ACHN (cell line): Measurements from ENCODE around the gene DOP1A.
"Not testable (repeated sequence)": the region's sequence is repeated elsewhere in the genome, so short reads cannot be mapped to it uniquely, and the experiment has no call there.

Experiments used
- DNase-seq: peaks from one replicate; pipeline ENCODE4 v3.0.0-alpha.2; 2015
- in situ Hi-C: cut with HindIII; loops from 2 replicates; pipeline ENCODE4 v1.10.0; 2017; ENCODE audit warnings: low sequenced_read_pairs, low pct_ligation_motif_present, low pct_unique_long_range_greater_than_20kb

The DOP1A gene

DNA sequence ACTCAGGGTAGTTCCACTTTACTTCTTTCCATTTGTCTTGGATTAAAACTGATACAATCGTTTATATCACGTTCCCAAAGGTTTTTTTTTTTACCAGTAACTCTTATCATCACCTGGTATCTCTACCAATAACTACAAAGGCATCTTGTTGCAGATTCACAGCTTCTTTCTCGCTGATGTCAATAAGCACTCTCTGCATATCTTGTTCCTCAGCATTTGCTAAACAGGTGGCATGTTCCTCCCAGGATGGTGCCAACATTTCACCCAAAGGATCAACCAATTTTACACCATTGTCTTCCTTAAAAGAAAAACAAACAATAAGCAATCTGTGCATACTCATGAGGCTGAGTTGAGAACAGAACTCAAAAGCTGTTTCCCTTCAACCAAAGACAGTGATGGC is 121.0 kb downstream of the DOP1A start:
- DNase-seq: no peak
- in situ Hi-C loops: no loop called here

DNA sequence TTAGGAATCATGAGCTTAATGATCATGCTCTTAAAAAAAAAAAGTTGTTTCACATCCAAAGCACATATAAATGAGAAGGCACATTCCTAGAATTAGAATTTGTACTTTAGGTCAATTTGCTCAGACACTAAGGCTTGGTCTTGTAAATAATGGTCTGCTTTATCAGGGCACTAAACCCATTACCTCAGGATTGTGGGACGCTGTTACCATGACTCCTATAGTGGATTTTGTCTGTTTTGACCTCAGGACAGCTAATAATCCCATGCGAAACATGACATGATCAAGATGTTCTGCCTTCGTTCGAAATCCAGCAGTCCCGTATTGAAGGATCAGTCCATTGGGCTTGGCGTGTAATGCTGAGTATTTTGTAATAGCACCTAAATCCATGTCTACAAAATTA is 123.2 kb downstream of the DOP1A start:
- DNase-seq: no peak
- in situ Hi-C loops: no loop called here

DNA sequence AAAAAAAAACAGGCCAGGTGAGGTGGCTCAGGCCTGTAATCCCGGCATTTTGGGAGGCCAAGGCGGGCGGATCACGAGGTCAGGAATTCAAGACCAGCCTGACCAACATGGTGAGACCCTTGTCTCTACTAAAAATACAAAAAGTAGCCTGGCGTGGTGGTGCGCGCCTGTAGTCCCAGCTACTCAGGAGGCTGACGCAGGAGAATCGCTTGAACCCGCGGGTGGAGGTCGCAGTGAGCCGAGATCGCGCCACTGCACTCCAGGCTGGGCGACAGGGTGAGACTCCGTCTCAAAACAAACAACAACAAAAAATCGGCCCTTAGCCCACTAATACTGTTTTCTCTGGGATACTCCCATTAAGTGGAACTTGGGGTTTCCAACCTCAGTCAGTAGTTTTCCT is 124.5 kb downstream of the DOP1A start:
- in situ Hi-C loops, DNase-seq: not testable (repeated sequence)

DNA sequence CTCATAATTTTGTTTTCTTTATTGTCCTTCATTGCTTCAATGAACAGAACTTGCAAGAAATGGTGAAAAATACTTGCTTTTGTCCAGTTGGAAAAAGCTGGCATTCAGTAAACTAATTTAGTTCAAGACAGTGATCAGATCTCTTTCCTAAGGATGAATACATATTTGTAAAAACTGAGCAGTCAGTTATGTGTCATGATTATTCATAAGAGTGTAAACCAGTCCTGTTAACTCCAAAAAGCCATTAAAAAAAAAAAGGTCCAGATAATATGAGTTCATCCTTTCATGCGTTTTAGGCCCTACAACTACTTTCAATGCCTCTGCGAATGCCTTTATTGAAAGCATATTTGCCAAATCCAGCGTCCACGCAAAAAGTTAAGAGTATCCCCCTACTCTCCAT is 125.0 kb downstream of the DOP1A start:
- no peak for DNase-seq
- in situ Hi-C loops: no loop called here

DNA sequence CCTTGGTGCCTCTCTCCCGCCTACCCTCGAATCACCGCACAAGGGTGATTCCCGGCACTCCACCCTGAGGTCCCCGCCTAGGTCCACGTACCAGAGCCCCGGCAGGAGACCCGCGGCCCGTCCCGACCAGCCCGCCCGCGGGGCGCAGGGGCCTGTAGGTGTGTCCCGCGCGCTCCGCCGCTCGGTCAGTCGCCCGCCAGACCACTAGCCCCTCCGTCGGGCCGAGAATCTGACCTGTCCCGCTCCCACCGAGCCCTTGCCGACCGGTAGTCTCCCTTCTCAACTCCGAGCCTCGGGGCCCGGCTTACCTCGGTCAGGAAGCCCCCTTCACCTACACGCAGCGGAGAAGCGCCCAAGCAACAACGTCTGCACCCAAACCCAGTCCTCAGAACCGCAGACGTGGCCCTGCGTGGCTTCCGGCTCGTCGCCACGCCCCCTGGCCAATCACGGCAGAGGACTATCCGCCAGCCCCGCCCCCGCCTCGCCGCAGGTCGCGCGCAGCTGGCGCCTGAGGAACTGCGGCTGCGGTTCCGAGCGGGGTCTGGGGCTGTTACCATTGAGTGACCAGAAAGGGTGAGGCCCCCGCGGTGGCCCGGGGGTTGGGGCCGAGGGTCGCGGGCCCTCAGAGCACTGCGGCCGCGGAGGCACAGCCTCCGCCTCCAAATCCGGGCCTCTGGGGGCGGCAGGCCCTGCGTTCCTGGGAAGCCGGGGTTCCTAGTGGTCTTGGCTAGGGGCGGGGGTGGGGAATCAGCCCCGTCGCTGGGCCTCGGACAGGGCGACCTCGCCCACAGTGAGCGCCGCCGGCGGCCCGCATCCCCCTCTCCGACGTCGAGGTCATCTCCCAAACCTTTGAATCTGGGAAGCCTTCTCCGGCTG is 125.6 kb downstream of the DOP1A start, which contains the start of the genes PGM3 and RWDD2A:
PGM3 (minus strand) TSS at position 395 of the 876 bp plus-strand sequence. CDS start 2,253 bp downstream, outside the sequence.
RWDD2A (plus strand) TSS at position 487 of the 876 bp plus-strand sequence. CDS start 1,095 bp downstream, outside the sequence.
- DNase-seq: peak; percentile 84
- in situ Hi-C loops: no loop called here

DNA sequence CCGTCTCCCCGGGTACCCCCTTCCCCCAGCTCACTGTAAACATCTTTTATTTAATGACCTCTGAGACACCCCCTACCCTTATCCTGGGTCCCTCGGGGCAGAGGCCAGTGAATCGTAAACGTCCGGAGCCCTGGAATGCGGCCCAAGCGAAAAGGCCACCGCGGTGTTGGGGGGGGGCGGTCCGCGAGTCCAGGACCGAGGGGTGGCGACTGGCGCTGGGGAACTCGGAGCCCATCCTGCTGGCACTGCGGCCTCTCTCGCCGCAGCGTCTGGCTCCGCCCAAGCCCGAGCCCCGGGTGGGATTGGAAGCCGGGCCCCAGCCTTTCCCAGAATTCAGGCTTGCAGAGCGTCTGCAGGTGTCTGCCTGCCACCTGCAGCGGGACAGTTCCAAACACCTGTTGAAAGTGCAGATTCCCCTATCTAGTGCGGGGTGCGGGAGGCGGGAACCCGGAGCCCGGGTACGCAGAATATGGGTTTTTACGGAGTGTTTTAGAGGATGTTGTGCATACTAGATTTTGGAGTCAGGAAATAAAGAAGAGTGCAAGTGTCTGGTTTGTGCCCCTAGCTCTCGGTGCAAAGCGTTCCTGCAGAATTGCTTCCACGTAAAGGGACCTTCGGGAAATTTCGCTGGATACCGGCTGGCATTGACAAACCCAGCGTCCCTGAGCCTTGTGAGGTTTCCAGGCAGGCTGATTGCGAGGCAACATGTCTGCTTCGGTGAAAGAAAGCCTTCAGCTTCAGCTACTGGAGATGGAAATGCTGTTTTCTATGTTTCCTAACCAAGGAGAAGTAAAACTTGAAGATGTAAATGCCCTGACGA is 126.5 kb downstream of the DOP1A start:
- peak; percentile 55 for DNase-seq
- in situ Hi-C loops: no loop called here

DNA sequence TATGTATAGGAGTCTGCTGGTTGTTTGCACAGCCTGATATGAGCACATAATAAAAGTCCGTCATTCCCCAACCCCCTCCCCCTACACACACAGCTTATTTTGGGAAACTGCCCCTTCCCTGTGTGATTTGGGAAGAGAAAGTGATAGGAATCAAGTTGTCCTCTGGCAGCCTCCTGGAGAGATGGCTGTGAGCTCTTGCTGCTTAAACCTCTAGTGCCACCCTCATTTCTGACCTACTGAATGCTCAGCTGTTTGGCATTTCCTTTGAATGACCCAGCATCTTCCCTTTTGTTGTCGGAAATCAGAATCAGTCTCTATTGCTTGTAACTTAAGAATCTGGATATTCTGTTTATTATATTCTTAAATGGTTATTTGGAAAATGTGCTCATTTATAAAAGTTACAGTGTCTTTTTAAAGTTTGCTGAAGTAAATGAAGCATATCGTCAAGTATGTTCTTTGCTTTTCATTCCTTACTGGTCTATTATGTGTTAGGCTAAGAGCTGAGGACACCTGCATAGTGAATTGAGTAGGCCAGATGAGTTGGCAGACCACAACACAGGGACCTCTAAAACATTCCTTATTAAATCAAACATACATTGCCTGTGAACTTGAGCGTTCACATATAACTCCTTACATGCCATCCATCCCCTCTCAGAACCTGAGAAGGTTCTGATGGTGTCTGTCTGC is 131.2 kb downstream of the DOP1A start:
- DNase-seq: no peak
- in situ Hi-C loops: no loop called here

DNA sequence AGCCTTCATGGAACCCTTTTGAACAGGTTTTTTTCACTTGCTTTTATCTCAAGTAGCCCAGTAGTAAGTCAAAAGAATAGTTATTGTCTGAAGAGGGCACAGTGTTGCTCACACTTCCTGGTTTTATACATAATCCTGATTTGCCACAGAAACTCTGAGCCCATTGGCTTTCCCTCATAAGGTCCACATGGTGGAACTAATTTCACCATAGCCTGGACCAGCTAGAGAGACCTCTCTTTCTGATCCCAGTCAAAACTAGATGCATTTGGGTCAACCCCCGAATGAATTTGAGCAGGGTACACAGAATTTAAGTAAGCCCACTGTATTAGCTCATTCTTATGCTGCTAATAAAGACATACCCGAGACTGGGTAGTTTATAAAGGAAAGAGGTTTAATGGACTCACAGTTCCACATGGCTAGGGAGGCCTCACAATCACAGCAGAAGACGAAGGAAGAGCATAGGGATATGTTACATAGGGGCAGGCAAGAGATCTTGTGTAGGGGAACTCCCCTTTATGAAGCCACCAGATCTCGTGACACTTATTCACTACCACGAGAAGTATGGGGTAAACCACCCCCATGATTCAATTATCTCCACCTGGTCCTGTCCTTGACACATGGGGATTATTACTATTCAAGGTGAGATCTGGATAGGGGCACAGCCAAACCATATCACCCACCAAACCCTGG is 131.8 kb downstream of the DOP1A start:
- DNase-seq: no peak
- in situ Hi-C loops: no loop called here

DNA sequence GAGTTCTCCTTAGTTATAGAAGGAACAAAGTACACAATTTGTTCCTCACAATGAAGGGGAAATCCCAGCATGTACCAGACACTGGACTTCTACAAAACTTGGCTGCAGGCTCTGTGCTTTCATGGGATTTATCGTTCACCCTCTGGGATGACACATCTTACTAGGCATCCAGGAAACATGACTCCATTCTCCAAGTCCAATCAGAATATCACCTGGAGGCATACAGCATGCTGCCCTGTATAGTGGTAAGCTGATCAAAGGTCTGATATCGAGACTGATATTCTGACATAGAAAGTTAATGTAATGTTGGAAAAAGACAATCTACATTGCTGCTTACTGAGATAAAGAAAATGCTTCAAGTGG is 132.4 kb downstream of the DOP1A start:
- DNase-seq: peak; percentile 48
- in situ Hi-C loops: loop anchor here (25.0 kb wide), 1 partner anchor 312 kb away; the partner anchor contains the start of gene PRSS35

DNA sequence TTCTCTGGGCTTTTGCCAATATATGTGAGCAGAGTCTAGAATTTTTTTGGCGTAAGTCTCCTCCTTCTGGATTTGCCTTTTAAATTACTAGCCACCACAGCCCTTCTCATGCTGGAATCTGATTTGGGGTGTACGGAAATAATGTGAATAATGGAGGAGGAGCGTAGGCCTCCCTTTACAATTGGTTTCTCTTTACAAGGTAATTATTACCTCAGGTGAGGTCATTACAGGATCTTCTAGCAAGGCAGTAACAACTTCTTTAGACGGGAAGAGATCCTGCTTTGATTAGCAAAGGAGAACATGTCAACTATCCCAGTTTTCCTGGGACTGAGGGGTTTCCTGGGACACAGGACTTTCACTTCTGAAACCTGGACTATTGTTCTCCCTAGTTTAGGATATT is 134.6 kb downstream of the DOP1A start:
- in situ Hi-C loops: loop anchor here (25.0 kb wide), 1 partner anchor 310 kb away; the partner anchor contains the start of gene PRSS35

DNA sequence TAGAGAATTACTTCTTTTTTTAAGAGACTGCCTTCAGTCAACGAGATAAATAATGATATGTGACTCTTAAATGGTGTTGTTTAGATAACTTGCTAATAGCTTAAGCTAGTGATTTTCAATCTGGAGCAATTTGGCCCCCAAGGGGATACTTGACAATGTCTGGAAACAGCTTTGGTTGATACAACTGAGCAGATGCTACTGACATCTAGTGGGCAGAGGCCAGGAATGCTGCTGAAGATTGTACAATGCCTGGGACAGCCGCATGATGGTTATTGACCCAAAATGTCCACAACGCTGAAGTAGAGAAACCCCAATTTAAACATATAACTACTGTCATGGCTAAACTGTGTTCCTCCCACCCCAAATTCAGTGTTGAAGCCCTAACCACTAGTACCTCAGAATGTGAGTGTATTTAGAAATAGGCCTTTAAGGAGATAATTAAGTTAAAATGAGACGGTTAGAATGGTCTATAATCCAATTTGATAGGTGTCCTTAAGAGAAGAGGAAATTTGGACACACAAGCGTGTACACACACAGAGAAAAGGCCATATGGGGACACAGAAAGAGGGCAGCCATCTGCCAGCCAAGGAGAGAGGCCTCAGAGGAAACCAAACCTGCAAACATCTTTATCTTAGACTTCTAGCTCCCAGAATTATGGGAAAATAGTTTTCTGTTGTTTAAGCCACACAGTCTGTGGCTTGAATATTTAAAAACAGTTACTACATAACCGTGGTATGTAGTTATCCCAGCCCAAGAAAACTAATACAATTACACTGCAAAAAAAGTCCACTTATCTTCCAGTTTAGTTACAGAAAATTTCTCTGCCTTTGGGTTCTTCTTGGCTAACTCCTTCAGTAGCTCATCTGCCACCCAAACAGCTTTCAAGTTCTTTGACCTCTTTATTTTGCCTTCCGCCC is 147.9 kb downstream of the DOP1A start:
- in situ Hi-C loops: loop anchor here (25.0 kb wide), 1 partner anchor 297 kb away; the partner anchor contains the start of gene PRSS35
- DNase-seq: peak; percentile 66

More for the DNA sequence above, 134.6 kb downstream of the DOP1A start:
- DNase-seq: no peak

DNA sequence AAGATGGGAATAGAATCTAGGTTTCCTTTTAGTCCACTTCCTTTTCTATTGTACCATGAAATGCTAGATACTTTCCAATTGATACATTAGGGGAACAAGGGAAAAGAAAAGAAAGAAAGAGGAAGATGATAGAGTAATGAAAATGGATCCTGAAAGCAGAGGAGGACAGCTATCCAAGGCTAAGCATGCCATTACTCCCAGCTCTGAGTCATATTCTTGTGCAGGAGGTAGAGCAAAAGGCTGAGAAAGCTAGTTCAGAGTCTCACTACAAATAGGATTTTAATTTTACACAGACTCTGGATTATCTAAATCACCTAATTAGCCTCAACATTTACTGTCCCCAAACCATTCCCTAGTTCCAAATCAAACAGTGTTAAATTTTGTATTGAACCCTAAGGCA is 149.3 kb downstream of the DOP1A start:
- in situ Hi-C loops: loop anchor here (25.0 kb wide), 1 partner anchor 295 kb away; the partner anchor contains the start of gene PRSS35

More for the DNA sequence above, 149.3 kb downstream of the DOP1A start:
- no peak for DNase-seq
